Measurements from ENCODE around the gene COX7B2.

DNA sequence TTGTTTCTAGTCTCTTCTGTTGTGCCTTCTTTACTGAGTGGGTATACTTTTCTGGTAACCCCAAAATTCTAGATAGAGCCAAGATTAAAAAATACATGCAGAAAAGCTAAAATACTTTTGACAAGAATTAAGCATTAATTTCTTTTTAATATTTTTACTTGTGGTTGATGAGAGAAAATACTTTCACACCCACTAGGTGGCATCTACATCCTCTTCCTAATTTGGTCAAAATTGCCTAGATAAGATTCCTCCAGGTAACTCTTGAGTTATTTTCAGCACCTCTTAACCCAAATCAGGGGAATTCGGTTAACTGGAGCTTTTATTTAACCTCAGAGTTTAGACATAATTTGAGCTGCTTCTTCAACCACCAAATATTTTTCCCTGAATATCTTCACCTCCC is 28.4 kb upstream of the COX7B2 start:
- TF ChIP-seq CEBPB (tag; IDR thresholded peaks at IDR 0.05) = no peak
- TF ChIP-seq, protein P1, sequence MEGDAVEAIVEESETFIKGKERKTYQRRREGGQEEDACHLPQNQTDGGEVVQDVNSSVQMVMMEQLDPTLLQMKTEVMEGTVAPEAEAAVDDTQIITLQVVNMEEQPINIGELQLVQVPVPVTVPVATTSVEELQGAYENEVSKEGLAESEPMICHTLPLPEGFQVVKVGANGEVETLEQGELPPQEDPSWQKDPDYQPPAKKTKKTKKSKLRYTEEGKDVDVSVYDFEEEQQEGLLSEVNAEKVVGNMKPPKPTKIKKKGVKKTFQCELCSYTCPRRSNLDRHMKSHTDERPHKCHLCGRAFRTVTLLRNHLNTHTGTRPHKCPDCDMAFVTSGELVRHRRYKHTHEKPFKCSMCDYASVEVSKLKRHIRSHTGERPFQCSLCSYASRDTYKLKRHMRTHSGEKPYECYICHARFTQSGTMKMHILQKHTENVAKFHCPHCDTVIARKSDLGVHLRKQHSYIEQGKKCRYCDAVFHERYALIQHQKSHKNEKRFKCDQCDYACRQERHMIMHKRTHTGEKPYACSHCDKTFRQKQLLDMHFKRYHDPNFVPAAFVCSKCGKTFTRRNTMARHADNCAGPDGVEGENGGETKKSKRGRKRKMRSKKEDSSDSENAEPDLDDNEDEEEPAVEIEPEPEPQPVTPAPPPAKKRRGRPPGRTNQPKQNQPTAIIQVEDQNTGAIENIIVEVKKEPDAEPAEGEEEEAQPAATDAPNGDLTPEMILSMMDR (IDR thresholded peaks at IDR 0.05 in 2 of 3, conservative IDR thresholded peaks at IDR 0.05 in 1 of 3; ENCODE audit: insufficient read depth in 2 of 3, low read depth in 1 of 3, low read length in 3 of 3) = no peak
- TF ChIP-seq, protein P2, sequence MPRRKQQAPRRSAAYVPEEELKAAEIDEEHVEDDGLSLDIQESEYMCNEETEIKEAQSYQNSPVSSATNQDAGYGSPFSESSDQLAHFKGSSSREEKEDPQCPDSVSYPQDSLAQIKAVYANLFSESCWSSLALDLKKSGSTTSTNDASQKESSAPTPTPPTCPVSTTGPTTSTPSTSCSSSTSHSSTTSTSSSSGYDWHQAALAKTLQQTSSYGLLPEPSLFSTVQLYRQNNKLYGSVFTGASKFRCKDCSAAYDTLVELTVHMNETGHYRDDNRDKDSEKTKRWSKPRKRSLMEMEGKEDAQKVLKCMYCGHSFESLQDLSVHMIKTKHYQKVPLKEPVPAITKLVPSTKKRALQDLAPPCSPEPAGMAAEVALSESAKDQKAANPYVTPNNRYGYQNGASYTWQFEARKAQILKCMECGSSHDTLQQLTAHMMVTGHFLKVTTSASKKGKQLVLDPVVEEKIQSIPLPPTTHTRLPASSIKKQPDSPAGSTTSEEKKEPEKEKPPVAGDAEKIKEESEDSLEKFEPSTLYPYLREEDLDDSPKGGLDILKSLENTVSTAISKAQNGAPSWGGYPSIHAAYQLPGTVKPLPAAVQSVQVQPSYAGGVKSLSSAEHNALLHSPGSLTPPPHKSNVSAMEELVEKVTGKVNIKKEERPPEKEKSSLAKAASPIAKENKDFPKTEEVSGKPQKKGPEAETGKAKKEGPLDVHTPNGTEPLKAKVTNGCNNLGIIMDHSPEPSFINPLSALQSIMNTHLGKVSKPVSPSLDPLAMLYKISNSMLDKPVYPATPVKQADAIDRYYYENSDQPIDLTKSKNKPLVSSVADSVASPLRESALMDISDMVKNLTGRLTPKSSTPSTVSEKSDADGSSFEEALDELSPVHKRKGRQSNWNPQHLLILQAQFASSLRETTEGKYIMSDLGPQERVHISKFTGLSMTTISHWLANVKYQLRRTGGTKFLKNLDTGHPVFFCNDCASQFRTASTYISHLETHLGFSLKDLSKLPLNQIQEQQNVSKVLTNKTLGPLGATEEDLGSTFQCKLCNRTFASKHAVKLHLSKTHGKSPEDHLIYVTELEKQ (CRISPR knock-in tag; IDR thresholded peaks at IDR 0.05) = no peak
- TF ChIP-seq ZSCAN29 (IDR thresholded peaks at IDR 0.05) = no peak
- TF ChIP-seq BHLHE40 (IDR thresholded peaks at IDR 0.05; ENCODE audit: low read length) = no peak
- TF ChIP-seq EZH2 (IDR thresholded peaks at IDR 0.05; ENCODE audit: borderline replicate concordance, low read depth, low read length) = no peak
- no peak for TF ChIP-seq ILF3 (IDR thresholded peaks at IDR 0.05; ENCODE audit: borderline replicate concordance)
- TF ChIP-seq ARID2 (IDR thresholded peaks at IDR 0.05) = no peak
- no peak for TF ChIP-seq SMARCC2 (IDR thresholded peaks at IDR 0.05; ENCODE audit: low read depth)
